HFFc6 (cell line): Measurements from ENCODE around the gene DUSP11. TPM values are rescaled to one million over a fixed set of nuclear protein-coding genes. Genes with fewer than 3 reads are reported as not detected.

ENCODE experiments used
- DNase-seq: peaks from one replicate; pipeline ENCODE4 v3.0.0-alpha.2; 2018
- H3K27ac Mint-ChIP-seq: 2 replicates; pipeline ENCODE4 v1.8.0; 2020; ENCODE audit warnings: mild to moderate bottlenecking, mixed read lengths
- H3K27me3 Mint-ChIP-seq: 2 replicates; pipeline ENCODE4 v1.8.0; 2021; ENCODE audit warnings: mild to moderate bottlenecking, moderate library complexity, mixed read lengths; ENCODE audit not compliant: insufficient read depth
- H3K36me3 Mint-ChIP-seq: 2 replicates; pipeline ENCODE4 v1.8.0; 2021; ENCODE audit warnings: low read depth, mixed read lengths
- H3K4me1 Mint-ChIP-seq: 2 replicates; pipeline ENCODE4 v1.8.0; 2020; ENCODE audit warnings: low read depth, mixed read lengths
- H3K4me3 Mint-ChIP-seq: 2 replicates; pipeline ENCODE4 v1.8.0; 2020; ENCODE audit warnings: mild to moderate bottlenecking, moderate library complexity, mixed read lengths
- H3K9me3 Mint-ChIP-seq: 2 replicates; pipeline ENCODE4 v1.8.0; 2020; ENCODE audit warnings: mild to moderate bottlenecking, mixed read lengths
- long read RNA-seq: library from polyadenylated mRNA; unstranded; transcript quantifications from one replicate; pipeline ENCODE4 v2.0.0, GENCODE V29; 2019
- total RNA-seq, 6 experiments: library from RNA; stranded (reverse); fragmentation: NEBNext Ultra II Directional; extraction: Animal tissue kit (Norgen Biotek cat#: 25700); gene quantifications; 2 replicates in 1 of 6; 3 replicates in 5 of 6; pipeline ENCODE4 v1.2.3, GENCODE V29; 2021
- TF ChIP-seq, protein P1 (sequence below): fragments of 200-600 bp; sonication (generic); IDR thresholded peaks from 2 replicates; pipeline ENCODE4 v1.5.0; 2021; ENCODE audit warnings: antibody characterized with exemption, mild to moderate bottlenecking

The DUSP11 gene
- total RNA-seq: 10 to 100 TPM; 21.6 to 24.2 (median 23.1) TPM
- long read RNA-seq, transcript DUSP11-201 (9 exons, 1,653 nt): major isoform, 48 of 53 reads
- long read RNA-seq, partial matches to known transcripts: 1 of 53 reads
- long read RNA-seq, other reads (novel, unspliced or antisense): 3 of 53 reads

GRCh38 chr2:73779467-73780236, at the start of gene DUSP11:
Gene DUSP11 (minus strand): TSS chr2:73780103. CDS start chr2:73779974, 129 bp downstream.
- Mint-ChIP-seq H3K27me3 (0 out of 2 replicates have a peak, but pooled peaks cover 2% of the 10 kb centered on the region), H3K27ac (peak within 1 kb of the TSS; percentile 98)

DNA sequence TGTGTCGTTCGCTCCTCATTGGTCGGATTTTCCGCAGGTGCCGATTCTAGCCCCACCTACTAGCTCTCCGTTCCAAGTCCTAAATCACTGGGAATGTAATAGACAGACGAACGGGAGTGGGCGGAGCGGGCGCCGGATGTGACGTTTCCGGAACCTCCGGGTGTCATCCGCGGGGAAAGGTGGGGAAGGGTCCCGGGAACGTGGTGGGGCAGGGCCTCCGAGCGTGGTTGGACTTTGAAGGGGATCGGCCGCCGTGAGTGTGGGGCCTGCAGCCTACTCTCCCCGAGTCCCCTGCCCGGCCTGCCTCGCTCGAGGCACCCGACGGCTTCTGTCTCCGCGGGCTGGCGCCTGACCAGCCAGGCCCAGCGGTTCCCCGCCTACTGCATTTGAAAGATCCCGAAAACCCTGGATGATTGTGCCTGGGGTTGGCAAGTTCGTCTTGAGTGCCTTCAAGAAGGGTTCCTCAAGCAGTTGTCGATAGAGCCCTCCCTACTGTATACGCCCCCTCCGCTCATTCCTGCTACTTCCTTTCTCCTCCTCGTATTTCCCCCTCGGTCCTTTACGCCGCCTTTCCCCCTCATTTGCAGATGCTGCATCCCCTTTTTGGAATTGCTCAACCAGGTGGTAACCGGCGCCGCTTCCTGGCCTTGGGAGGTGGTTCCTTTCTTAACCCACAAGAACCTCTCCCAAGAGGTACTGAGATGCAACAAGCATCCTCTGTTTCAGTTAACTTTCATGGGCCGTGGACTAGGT, 49.1 kb upstream of the DUSP11 start, which contains the start of gene STAMBP:
Gene STAMBP, plus strand, starts transcription at position 144 of the 753 bp plus-strand sequence. CDS start 1,896 bp downstream, outside the sequence.
- H3K4me1 Mint-ChIP-seq: peaks cover 43% of the 10 kb centered on the region

More at GRCh38 chr2:73779467-73780236, at the start of gene DUSP11:
- peak within 1 kb of the TSS; percentile 100 for H3K4me3 Mint-ChIP-seq
- peaks cover 35% of the 10 kb centered on the region for H3K4me1 Mint-ChIP-seq
- H3K9me3 Mint-ChIP-seq: no peaks in the 10 kb centered on the region
- H3K36me3 Mint-ChIP-seq: peaks cover 37% of the 10 kb centered on the region
- peak; percentile 89 for DNase-seq
- TF ChIP-seq, protein P1, sequence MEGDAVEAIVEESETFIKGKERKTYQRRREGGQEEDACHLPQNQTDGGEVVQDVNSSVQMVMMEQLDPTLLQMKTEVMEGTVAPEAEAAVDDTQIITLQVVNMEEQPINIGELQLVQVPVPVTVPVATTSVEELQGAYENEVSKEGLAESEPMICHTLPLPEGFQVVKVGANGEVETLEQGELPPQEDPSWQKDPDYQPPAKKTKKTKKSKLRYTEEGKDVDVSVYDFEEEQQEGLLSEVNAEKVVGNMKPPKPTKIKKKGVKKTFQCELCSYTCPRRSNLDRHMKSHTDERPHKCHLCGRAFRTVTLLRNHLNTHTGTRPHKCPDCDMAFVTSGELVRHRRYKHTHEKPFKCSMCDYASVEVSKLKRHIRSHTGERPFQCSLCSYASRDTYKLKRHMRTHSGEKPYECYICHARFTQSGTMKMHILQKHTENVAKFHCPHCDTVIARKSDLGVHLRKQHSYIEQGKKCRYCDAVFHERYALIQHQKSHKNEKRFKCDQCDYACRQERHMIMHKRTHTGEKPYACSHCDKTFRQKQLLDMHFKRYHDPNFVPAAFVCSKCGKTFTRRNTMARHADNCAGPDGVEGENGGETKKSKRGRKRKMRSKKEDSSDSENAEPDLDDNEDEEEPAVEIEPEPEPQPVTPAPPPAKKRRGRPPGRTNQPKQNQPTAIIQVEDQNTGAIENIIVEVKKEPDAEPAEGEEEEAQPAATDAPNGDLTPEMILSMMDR: peak; percentile 91

DNA sequence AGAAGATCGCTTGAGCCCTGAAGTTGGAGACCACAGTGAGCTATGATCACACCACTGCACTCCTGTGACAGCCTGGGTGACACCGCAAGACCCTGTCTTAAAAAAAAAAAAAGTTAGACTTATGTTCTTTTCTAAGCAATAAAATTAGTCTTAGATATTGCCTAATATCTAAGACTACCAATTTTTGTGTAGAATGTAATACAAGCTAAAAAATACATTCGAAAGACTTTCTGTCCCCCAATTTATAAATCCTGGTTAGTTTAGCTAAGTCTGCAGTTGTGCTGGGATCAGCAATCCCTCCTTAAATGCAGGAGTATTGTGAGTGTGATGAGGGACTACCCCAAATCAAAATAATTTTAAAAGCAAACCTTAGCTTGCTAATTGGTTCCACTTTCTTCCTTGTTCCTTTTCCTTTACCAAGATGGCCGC, 48.5 kb upstream of the DUSP11 start:
- TF ChIP-seq, protein P1: no peak
- Mint-ChIP-seq H3K36me3 (peaks cover 14% of the 10 kb centered on the region), H3K27me3 (peaks cover 4% of the 10 kb centered on the region; the same call in 1 of the 2 replicates), H3K4me1 (peaks cover 46% of the 10 kb centered on the region), H3K27ac (peak overlapping the region; percentile 78), H3K4me3 (peak overlapping the region; percentile 87), H3K9me3 (no peaks in the 10 kb centered on the region)
- no peak for DNase-seq

More for the DNA sequence above, 49.1 kb upstream of the DUSP11 start, which contains the start of gene STAMBP:
- TF ChIP-seq, protein P1: no peak
- H3K27ac Mint-ChIP-seq: peak within 1 kb of the TSS; percentile 78
- peak; percentile 95 for DNase-seq
- H3K27me3 Mint-ChIP-seq: peaks cover 4% of the 10 kb centered on the region; the same call in 1 of the 2 replicates
- H3K9me3 Mint-ChIP-seq: no peaks in the 10 kb centered on the region
- peak within 1 kb of the TSS; percentile 87 for H3K4me3 Mint-ChIP-seq
- H3K36me3 Mint-ChIP-seq: peaks cover 14% of the 10 kb centered on the region

- H3K4me3 Mint-ChIP-seq: peak overlapping the region; percentile 87
These were observed 47.9 kb upstream of the DUSP11 start for GRCh38 chr2:73827660-73828388.

More at GRCh38 chr2:73827660-73828388, 47.9 kb upstream of the DUSP11 start:
- Mint-ChIP-seq H3K27me3 (peaks cover 4% of the 10 kb centered on the region; the same call in 1 of the 2 replicates), H3K9me3 (no peaks in the 10 kb centered on the region), H3K27ac (no peak overlapping the region), H3K4me1 (peaks cover 49% of the 10 kb centered on the region), H3K36me3 (peaks cover 12% of the 10 kb centered on the region)
- TF ChIP-seq, protein P1: no peak
- no peak for DNase-seq
